Suppressor macrophage (primary cell): ENCODE data around the gene GPR146.
"Not testable (repeated sequence)": the region's sequence is repeated elsewhere in the genome, so short reads cannot be mapped to it uniquely, and the experiment has no call there.

Experiments used
- DNase-seq, 4 experiments: peaks; one replicate each; pipeline ENCODE4 v3.0.0-alpha.2; 2020 to 2022

Gene GPR146

GRCh38 chr7:1025743-1026581 lies 18.4 kb upstream of the GPR146 start:
- DNase-seq: no peak

GRCh38 chr7:1026721-1027161 lies 17.6 kb upstream of the GPR146 start:
- DNase-seq: peak in 1 of 4 experiments; percentile 31

GRCh38 chr7:1027242-1028043 lies 16.9 kb upstream of the GPR146 start:
- DNase-seq: peak in 2 of 4 experiments; percentile 27 to 38

GRCh38 chr7:1028044-1028770 lies 16.1 kb upstream of the GPR146 start:
- peak; percentile 93 to 98 (median 96) for DNase-seq

GRCh38 chr7:1028775-1029636 lies 15.3 kb upstream of the GPR146 start:
- DNase-seq: peak; percentile 86 to 94 (median 92)

GRCh38 chr7:1029637-1030443 lies 14.5 kb upstream of the GPR146 start:
- peak; percentile 67 to 85 (median 82) for DNase-seq

- no peak for DNase-seq
Observed at GRCh38 chr7:1030444-1031070, 13.8 kb upstream of the GPR146 start.

GRCh38 chr7:1031716-1032455 lies 12.5 kb upstream of the GPR146 start:
- DNase-seq: no peak

- DNase-seq: no peak
Observed at GRCh38 chr7:1032536-1033181, 11.7 kb upstream of the GPR146 start.

GRCh38 chr7:1033546-1034145 lies 10.7 kb upstream of the GPR146 start:
- no peak for DNase-seq

GRCh38 chr7:1034769-1035168 lies 9.6 kb upstream of the GPR146 start:
- DNase-seq: not testable (repeated sequence)

GRCh38 chr7:1036164-1036928 lies 8.0 kb upstream of the GPR146 start:
- DNase-seq: not testable (repeated sequence)

- not testable (repeated sequence) for DNase-seq
Observed at GRCh38 chr7:1040233-1040632, 4.1 kb upstream of the GPR146 start.

- no peak for DNase-seq
Observed at GRCh38 chr7:1040790-1041189, 3.6 kb upstream of the GPR146 start.

GRCh38 chr7:1041551-1042491 lies 2.5 kb upstream of the GPR146 start:
- DNase-seq: peak in 1 of 4 experiments; percentile 23

- DNase-seq: no peak
Observed at GRCh38 chr7:1042492-1042833, 1.9 kb upstream of the GPR146 start.
